HG02943 (cell line): ENCODE data around the gene PHF21A.
"Not testable (repeated sequence)": the region's sequence is repeated elsewhere in the genome, so short reads cannot be mapped to it uniquely, and the experiment has no call there.

ENCODE experiments used
- ATAC-seq: cut with Tn5 transposase; IDR thresholded peaks from one replicate; pipeline ENCODE4 v1.9.1; 2021; ENCODE audit warnings: mild to moderate bottlenecking, low read depth, moderate library complexity; ENCODE audit not compliant: unreplicated experiment

Gene PHF21A

DNA sequence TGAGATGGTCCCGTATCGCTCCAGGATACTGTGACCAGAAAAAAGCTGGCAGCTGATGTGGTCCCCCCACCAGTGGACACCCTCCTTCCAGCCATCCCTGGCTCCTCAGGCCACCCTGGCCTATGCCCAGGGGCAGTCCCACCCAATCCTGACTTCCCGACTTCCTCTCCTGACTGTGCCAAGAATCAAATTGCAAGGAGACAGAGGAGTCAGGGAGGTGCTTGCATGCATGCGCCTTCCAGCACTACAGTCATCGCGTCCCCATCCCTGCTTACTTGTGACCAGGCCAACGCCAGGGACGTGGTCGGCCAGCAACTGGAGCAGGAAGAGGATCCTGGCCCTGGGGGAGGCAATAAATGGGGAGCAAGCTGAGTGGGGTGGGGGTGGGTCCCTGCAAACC is 210.6 kb downstream of the PHF21A start:
- ATAC-seq, result no peak

DNA sequence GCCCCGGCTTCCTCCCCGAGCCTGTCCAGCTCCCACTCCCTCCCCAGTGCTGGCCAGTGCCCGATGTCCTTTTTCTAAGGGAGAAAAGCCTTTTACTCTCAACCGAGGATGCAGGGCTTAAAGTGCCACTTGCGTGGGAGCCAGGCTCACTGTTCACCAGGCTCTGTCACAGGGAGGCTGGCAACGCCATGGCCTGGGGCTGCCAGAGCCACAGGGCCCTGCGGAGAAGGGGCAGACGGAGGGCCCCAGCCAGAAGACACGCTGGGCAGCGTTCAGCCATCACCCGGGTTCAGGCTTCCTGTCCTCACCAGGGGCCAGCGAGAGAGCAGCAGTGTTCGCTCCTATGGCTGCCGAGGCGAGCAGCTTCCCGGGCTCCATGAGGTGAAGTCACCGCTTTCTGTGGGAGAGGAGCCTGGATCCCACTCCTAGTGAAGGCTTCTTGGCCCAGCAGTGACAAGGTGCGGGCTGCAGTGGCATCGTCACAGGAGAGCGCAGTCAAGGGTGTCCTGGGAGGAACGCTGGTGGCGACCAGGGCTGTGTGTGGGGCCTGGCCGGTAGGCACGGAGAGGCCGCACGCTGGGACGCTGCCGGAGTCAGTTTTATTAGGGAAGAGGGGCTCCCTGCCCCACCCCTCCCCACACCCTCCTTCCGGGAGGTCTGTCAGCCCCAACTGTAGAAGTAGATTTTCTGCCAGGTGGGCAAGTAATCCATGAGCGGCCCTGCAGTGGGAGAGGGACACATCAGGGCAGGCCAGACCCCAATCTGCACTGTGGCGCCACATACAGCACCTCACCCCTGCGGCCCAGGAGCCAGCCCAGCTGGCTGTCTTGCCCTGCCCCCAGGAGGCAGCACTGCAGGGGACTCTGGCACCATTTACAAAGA is 211.4 kb downstream of the PHF21A start:
- ATAC-seq, result no peak

DNA sequence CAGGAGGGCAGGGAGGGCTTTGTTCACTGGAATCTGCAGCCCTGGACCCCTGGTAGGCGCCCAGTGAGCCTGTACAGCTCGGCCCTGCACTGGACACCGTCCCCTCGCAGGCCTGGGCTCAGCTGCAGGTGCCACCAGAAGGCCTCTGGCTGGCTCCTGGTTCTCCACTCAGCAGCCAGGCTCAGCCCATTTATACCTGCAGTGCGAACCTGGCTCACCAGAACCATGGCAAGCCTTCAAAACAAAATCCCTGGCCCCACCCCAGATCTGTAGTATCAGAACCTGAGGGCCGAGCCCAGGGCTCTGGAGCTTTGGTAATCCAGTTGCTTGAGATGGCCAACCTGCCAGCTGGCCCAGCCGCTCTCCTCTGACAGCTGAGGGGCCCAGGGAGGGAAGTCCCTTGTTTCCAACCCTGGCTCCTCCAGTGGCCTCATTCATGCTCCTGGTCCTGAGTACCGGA is 213.3 kb downstream of the PHF21A start:
- no peak for ATAC-seq

DNA sequence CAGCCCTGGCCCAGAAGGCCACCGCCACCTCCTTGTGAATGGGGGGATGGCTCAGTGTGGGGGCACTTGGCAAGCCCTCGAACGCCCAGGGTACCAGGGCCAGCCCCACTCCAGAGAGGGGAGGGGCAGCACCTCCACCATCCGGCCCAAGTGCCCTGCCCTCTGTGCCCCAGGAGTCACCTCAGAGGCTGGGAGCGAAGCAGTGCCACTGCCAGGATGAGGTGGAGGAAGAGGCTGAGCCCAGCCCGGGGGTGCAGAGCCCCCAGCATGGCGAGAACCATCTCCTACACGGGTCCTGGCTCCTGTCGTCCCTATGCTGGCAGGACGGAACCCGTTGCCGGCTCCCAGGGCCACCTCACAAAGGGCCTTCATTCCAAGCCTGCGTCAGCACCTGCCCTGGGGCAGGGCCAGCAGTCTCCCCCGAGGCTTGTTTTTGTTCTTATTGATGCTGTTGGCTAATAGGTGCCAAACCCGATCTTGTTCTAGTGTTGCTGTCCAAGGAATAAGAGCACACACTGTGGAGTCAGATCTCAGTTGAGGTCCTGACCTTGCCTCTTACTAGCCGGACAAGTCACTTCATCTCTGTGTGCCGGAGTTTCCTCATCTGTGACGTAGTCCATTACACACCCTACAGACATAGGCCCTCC is 214.2 kb downstream of the PHF21A start, which contains the start of gene FREY1:
FREY1 (minus strand) TSS at position 307 of the 647 bp plus-strand sequence; CDS start at position 281, 26 bp downstream.
- ATAC-seq, result no peak

DNA sequence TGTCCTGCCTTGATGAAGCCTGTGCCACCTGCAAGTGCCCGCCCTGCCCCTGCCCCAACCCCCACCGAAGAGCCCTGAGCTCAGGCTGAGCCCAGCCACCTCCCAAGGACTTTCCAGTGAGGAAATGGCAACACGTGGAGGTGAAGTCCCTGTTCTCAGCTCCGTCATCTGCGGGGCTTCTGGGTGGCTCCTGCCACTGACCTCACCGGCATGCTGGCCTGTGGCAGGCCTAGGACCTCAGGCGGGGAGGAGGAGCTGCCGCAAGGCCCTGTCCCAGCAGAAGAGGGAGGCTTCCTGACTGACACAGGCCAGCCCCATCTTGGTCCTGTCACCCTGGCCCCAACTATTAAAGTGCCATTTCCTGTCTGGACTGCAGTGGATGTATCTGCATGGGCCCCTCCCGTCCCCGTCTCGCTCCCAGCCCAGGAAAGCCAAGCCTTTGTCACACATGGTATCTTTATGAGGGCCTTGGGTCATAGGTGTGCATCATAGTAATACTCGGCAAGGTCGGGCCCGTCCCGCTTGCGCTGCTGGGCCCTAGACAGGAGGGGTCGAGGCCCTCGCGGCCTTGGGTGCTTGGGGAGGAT is 215.1 kb downstream of the PHF21A start:
- no peak for ATAC-seq

DNA sequence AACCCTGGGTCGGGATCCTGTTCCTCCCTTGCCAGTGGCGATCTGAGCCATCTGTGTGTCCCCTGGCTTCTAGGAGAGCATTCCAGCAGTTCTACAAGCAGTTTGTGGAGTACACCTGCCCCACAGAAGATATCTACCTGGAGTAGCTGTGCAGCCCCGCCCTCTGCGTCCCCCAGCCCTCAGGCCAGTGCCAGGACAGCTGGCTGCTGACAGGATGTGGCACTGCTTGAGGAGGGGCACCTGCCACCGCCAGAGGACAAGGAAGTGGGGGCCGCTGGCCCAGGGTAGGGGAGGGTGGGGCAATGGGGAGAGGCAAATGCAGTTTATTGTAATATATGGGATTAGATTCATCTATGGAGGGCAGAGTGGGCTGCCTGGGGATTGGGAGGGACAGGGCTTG is 215.7 kb downstream of the PHF21A start:
- not testable (repeated sequence) for ATAC-seq

DNA sequence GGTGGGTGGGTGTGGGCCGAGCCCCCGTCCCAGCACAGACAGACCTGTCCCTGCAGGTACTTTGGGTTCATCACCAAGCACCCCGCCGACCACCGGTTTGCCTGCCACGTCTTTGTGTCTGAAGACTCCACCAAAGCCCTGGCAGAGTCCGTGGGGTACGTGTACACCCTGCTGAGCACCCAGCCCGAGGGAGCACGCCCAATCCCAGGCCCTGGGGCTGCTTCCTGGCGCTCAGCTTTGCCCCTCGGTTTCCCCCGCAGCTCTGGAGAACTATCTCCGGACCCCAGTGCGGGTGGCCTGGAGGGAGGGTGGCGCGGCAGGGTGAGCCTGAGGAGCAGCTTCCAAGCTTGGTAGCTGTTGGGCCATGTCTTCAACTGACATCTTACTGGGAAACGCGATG is 216.2 kb downstream of the PHF21A start:
- ATAC-seq, result no peak

DNA sequence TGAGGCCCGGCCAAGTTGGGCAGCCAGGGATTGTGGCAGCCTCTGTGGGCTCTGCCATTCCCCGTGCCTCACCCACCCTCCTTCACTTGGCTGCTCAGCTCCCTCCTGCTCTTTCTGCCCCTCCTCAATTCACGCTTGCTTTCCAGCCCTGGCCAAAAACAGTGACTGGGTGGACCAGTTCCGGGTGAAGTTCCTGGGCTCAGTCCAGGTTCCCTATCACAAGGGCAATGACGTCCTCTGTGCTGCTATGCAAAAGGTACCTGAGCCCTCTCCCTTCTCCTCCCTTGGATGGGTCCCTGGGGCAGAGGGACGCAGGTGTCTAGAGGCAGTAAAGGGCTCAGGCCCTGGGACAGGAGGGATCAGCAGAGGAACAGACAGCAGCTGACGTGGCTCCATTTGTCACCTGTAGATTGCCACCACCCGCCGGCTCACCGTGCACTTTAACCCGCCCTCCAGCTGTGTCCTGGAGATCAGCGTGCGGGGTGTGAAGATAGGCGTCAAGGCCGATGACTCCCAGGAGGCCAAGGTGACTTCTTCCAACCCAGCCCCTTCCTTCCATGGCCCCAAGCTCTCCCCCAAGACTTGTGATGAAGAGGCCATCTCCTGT is 216.8 kb downstream of the PHF21A start:
- no peak for ATAC-seq

DNA sequence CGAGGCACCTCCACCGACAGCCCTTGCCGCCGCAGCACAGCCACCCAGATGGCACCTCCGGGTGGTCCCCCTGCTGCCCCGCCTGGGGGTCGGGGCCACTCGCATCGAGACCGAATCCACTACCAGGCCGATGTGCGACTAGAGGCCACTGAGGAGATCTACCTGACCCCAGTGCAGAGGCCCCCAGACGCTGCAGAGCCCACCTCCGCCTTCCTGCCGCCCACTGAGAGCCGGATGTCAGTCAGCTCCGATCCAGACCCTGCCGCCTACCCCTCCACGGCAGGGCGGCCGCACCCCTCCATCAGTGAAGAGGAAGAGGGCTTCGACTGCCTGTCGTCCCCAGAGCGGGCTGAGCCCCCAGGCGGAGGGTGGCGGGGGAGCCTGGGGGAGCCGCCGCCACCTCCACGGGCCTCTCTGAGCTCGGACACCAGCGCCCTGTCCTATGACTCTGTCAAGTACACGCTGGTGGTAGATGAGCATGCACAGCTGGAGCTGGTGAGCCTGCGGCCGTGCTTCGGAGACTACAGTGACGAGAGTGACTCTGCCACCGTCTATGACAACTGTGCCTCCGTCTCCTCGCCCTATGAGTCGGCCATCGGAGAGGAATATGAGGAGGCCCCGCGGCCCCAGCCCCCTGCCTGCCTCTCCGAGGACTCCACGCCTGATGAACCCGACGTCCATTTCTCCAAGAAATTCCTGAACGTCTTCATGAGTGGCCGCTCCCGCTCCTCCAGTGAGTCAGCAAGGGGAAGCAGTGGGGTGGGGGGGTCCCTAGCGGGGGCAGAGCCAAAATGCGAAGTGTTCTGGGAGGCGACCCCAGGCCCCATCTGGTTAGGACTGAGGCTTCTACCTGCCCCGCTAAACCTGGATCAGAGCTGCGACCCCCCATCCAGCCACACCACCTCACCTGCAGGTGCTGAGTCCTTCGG is 218.5 kb downstream of the PHF21A start:
- no peak for ATAC-seq

DNA sequence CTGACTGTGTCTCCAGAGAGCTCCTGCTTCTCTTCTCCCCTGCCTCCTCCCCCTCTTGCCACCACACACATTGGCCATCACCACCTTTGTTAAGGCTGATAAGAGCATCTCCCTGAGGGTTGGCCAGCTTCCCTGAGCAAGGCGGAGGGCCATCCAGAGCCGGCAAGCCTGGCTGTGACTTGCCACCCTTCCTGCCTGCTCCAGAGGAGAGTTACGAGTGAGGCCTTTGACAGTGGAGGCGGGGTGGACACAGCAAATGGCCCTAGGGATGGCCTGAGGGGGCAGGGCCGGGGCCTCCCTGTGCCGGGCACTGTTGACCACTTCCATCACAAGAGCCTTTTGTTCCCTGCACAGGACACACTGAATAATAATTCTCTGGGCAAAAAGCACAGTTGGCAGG is 219.6 kb downstream of the PHF21A start:
- no peak for ATAC-seq

DNA sequence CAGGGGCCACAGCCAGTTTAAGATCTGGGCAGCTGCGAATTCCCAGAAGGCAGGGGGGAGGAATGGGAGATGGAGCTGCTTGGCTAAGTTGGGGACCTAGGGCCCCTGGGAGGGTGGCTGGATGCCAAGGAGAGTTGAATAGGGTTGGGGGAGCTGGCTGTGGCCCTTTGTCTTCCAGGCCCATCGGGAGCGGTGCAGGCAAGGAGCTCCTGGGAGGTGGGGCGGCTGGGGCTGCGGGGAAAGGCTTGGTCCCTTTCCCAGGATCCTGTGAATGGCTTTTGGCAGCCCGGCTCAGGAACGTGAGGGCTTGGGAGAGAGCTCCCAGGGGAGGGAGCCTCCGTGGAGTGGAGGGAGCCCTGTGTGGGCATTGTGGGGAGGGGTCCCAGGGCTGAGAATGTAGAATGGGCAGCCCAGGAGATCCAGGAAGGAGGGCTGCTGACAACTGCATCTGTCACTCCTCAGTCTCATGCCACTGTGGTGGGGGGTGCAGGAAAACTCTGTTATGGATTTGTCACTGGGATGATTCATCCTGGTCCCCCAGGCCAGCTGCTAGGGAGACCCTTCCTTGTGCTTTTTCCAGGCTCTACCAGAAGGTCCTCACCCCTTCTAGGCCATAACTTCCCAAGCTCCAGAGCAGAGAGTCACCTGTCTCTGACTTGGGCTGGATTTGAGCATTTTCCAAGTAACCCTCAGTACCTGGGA is 220.2 kb downstream of the PHF21A start:
- no peak for ATAC-seq

DNA sequence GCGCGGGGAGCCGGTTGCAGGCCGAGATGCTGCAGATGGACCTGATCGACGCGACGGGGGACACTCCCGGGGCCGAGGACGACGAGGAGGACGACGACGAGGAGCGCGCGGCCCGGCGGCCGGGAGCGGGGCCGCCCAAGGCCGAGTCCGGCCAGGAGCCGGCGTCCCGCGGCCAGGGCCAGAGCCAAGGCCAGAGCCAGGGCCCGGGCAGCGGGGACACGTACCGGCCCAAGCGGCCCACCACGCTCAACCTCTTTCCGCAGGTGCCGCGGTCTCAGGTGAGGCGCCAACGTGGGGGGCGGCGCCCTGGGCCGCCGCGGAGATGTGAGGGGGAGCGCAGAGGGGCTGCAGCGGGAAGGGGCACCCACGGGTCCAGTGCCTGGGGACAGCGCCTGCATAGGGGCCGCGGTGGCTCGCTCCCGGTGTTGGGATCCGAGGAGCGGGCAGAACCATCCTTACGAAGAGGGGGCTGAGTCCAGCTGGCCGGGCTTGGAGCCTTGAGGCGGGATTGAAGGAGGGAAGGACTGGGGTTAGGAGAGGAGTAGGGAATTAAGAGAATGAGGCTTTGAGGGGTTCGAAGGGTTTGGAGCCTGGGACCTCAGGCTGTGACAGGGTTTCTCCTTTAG is 221.0 kb downstream of the PHF21A start:
- not testable (repeated sequence) for ATAC-seq

DNA sequence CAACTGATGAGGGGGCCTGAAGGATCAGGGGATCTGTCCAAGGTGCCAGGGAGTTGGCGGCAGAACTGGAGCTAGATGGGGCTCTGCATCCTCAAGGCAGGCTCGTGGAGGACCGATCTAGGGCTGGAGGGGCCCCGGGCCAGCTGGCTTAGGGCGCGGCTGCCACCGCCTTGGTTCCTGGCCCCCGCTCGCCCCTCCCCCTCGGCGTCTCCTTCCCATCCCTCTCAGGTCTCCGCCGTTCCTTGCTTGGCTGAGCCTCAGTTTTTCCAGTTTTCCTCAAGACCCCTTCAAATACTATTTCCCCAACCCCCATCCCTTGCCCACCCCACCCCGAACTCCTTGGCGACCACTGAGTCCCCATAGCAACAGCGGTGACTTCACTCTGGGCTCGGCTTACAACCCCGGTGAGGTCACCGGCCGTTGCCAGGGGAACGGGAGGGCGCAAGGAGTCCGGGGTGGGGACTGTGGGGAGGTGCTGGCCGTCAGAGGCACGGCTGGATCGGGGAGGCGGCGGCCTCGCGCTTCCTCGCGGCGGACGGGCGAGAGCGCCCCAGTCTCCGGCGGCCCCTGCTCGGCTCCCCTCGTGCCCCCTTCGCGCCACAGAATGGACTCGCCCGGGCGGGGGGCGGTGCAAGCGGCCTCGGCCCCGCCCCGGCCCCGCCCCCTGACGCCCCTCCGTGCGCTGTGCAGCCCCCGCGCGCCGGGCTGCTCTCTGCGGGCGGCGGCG is 221.6 kb downstream of the PHF21A start:
- ATAC-seq, result no peak

DNA sequence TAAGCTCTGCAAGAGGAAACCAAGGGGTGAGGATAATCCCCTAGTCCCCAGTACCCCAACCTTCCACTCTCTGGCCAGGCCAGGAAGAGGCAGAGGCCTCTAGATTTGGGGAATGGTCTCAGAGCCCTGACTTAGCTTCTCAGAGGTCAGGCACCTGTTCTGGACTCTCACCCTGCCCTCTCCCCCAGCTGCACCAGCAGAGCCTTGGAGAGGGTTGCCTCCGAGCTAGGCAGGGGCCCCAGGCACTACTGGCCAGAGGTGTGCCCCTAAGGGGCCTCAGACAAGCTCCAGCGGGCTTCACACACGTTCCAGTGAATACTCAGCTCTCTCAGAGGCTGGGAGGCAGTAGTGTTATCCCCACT is 222.2 kb downstream of the PHF21A start:
- ATAC-seq, result no peak

DNA sequence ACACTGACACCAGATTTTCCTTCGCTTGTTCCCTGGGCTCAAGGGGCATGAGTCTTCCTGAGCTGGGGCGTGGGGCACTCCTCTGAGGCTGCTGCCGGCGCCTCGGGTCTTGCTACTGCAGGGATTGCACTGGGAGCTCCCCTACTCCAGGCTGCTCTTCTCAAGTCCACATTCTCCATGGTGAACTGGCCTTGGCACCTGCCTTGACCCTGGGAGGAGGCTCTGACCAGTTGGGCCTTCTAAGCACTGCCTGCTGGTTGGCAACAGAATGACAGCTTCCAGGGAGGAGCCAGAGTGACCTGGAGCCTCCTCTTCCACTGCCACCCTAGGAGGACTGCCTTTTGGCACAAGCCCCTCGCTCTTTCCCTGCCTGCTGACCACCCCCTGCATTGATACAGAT is 223.7 kb downstream of the PHF21A start:
- ATAC-seq, result no peak

DNA sequence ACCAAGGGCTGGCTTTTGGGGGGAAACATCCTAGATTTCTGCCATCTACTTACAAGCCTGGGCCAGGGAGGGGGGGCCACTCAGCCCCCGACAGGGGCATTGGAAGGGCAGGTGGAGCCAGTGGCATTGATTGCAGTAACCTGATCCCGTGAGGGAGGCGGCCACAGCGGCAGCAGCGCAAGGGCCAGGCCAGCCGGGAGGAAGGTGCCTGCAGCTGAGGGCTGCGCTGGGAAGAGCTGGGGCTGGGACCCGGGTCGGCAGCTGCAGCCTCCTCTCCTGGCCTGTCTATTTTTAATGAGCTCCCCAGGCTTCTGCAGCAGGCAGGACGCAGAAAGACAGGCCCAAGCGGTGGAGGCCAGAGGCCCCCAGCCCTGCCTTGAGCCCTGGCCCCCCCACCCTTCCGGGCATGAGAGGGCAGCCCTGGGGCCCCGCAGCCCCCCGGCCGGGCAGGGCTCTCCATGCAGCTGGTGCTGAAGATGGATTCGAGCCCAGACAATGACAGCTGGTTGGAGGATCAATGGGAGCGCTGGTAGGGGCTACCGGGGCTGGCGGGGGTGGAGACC is 224.8 kb downstream of the PHF21A start:
- no peak for ATAC-seq

DNA sequence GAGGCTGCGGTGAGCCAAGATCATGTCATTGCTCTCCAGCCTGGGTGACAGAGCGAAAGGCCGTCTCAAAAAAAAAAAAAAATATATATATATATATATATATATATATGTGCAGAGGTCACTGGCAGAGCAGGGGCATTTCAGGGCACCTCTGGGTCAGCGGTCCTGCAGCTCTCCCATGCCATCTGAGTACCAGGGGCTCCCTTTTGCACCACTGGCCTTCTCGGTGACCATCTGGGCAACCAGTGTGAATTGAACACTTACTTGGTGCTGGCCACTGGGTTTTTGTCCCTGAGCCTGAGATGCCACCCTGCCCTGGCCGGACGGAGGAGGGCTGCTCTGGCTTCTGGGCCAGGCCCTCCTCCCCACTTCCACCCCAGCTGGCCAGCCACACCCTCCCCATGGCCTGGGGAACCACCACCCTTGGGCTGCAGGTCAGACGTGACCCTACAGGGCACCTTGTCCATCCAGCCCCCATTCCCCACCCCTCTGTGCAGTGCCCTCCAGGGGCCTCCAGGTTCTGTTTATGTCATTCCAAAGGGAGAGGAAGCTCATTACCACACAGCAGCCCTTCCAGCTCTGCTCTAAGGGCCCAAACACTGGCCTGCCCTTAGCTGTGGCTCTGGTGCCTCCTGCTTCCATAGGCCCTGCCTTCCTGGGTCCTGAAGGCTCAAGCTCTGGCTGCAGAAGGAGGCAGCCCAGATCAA is 225.5 kb downstream of the PHF21A start:
- ATAC-seq, result no peak
